Measurements from ENCODE around the gene LOXL1.

LOXL1 gene

DNA sequence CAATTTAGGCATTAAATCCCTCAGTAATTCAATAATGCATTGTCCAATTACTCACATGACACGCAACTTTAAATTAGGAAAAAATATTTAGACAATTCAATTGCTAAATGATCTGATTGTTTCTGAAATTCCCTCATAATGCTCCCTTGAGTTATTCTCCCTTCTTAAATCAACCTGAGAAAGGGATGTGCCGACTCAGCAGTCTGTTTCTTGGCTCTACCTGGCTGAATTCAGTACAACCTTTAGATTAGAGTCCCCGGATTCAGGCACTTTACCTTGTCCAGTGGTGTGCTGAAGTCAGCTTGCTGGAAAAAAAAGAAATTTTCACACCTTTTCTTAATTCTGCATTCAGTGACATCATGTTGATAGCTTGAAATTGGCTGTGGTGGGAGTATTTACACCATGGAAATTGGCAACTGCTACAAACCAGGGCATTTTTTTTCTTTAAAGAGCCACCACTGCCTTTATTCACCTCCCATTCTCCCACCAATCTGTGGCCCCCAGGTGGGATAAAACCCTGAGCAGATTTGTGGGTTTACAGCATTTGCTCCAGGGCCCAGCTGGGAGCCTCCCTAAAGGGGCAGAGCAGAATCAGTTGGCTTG lies 20.9 kb upstream of the LOXL1 start:
- H3K9me3 ChIP-seq = no peaks in the 10 kb centered on the region
- no peak for DNase-seq
- H3K4me3 ChIP-seq (ENCODE audit: low read depth, low read length) = no peak overlapping the region
- no peaks in the 10 kb centered on the region for H3K27me3 ChIP-seq
- no peaks in the 10 kb centered on the region for H3K4me1 ChIP-seq
- H3K36me3 ChIP-seq = no peaks in the 10 kb centered on the region
- TF ChIP-seq, protein P1, sequence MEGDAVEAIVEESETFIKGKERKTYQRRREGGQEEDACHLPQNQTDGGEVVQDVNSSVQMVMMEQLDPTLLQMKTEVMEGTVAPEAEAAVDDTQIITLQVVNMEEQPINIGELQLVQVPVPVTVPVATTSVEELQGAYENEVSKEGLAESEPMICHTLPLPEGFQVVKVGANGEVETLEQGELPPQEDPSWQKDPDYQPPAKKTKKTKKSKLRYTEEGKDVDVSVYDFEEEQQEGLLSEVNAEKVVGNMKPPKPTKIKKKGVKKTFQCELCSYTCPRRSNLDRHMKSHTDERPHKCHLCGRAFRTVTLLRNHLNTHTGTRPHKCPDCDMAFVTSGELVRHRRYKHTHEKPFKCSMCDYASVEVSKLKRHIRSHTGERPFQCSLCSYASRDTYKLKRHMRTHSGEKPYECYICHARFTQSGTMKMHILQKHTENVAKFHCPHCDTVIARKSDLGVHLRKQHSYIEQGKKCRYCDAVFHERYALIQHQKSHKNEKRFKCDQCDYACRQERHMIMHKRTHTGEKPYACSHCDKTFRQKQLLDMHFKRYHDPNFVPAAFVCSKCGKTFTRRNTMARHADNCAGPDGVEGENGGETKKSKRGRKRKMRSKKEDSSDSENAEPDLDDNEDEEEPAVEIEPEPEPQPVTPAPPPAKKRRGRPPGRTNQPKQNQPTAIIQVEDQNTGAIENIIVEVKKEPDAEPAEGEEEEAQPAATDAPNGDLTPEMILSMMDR (IDR thresholded peaks at IDR 0.05; ENCODE audit: low read depth, low read length) = no peak

DNA sequence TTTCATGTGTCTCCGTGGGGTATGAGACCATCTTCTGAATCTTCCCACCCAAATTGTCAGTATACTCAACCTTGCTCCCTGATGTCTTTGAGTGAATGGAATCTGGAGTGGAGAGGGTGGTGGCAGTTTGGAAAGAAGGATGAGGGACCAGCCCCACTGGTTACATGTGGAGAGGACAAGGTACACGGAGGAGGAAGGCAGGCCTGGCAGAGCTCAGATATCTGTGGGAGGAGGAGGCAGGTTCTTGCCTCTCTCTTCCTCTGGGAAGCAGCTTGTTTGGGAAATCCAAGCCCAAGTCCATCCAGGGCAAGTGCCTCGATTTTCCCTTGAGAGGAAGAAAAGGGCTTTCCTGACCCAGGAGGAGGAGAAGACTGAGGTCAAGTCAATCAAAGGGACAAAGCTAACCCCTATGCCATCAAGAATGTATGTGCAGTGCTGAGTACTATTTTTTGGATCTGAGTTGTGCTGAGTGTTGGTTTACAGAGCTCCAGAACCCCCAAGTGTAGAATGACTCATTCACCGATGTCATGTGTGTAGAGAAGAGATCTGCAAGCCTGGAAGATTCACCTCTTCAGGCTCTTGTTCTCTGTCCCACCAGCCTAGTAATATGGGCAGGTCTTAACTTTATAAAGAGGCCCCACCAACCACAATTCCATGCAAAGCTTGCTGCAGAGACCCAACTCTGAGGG lies 19.8 kb upstream of the LOXL1 start:
- DNase-seq = no peak
- no peaks in the 10 kb centered on the region for H3K9me3 ChIP-seq
- no peaks in the 10 kb centered on the region for H3K36me3 ChIP-seq
- TF ChIP-seq, protein P1 (IDR thresholded peaks at IDR 0.05; ENCODE audit: low read depth, low read length) = no peak
- H3K27me3 ChIP-seq = no peaks in the 10 kb centered on the region
- H3K4me1 ChIP-seq = no peaks in the 10 kb centered on the region
- H3K4me3 ChIP-seq (ENCODE audit: low read depth, low read length) = no peak overlapping the region

DNA sequence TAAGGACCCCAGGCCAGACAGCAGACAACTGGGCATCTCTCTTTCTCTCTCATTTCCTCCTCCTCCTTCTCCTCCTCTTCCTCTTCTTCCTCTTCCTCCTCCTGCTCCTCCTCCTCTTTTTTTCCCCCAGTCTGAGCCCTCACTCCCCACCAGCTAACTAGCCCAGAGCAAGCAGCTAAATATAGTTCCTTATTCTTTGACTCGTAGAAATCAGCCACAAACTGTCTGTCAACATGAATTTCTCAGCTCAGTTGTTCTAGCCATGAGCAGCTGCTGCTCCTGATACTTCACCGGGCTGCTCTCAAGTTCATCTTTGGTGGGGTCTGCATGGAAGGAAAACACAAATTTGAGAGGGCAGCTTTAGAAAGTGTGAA lies 19.2 kb upstream of the LOXL1 start:
- no peak for DNase-seq
- H3K4me3 ChIP-seq (ENCODE audit: low read depth, low read length) = no peak overlapping the region
- H3K4me1 ChIP-seq = no peaks in the 10 kb centered on the region
- no peaks in the 10 kb centered on the region for H3K36me3 ChIP-seq
- H3K27me3 ChIP-seq = no peaks in the 10 kb centered on the region
- no peaks in the 10 kb centered on the region for H3K9me3 ChIP-seq
- TF ChIP-seq, protein P1 (IDR thresholded peaks at IDR 0.05; ENCODE audit: low read depth, low read length) = no peak

DNA sequence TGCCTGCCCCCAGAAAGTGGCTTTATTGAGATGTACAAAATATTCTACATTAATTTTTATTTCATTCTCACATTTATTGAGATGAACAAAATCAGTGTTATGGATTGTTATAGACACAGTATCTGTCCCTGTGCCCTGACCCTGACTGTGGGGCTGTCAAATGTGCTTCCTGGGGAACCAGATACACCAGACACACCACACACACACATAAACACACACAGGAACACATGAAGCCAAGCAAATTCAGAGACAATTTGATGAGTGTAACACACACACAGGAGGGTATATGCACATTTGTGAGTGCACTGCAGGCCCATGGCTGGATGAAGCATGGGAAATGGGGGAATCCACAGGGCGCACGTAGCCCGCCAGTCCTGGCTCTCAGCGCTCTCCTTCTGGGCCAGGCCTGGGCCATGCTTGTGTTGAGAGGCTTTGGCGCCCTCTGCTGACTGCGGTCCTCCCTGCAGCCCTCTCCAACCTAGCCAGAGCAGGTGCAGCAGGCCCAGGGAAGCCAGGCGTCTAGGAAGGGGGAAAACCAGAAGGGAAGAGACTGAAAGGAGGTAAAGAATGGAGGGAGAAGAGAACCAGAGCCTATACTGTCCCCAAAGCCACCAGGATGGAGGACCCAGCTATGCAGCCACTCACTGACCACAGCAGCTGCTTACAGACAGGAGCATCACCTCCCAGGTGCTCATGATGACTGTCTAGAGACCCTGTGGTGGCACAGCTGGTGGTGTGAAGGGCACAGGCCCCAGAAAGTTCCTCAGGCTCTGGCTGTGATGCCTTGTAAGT lies 18.0 kb upstream of the LOXL1 start:
- Histone ChIP-seq H3K9me3 (no peaks in the 10 kb centered on the region), H3K4me3 (ENCODE audit: low read depth, low read length) (no peak overlapping the region), H3K4me1 (no peaks in the 10 kb centered on the region), H3K36me3 (no peaks in the 10 kb centered on the region), H3K27me3 (no peaks in the 10 kb centered on the region)
- TF ChIP-seq, protein P1 (IDR thresholded peaks at IDR 0.05; ENCODE audit: low read depth, low read length) = peak; percentile 96
- DNase-seq = peak; percentile 91

DNA sequence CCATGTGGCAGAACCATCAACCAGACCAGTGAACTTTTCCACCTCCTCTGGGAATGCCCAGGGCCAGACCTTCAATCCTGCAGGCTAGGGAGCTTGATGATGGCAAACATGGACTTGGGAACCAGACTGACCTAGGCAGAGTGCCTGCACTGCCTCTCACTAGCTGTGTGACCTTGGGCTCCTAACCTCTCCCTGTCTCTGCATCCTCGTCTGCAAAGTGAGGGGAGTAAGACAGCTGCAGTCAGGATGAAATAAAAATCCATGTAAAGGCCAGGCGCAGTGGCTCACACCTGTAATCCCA lies 17.5 kb upstream of the LOXL1 start:
- Histone ChIP-seq H3K4me1 (no peaks in the 10 kb centered on the region), H3K27me3 (no peaks in the 10 kb centered on the region), H3K36me3 (no peaks in the 10 kb centered on the region), H3K9me3 (no peaks in the 10 kb centered on the region), H3K4me3 (ENCODE audit: low read depth, low read length) (no peak overlapping the region)
- TF ChIP-seq, protein P1 (IDR thresholded peaks at IDR 0.05; ENCODE audit: low read depth, low read length) = no peak
- DNase-seq = no peak

DNA sequence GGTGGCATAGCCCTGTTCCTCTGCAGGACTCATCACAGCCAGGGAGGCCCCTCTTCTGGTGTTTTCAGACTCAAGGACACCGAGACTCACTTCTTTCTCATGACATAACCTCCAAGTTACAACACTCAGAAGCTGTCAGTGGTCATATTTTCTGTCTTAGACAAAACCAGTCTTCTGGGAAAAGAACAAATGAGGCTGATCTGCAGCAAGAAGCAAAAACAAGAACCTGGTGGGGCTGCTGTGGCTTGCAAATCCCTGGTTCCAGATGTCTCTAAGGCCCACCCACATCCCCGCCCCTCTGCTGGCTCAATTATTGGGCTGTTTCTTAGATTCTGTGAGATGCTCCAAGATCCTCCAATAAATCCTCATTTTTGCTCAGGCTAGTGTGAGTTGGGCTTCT lies 16.6 kb upstream of the LOXL1 start:
- no peak overlapping the region for H3K4me3 ChIP-seq (ENCODE audit: low read depth, low read length)
- H3K27me3 ChIP-seq = no peaks in the 10 kb centered on the region
- no peaks in the 10 kb centered on the region for H3K9me3 ChIP-seq
- no peaks in the 10 kb centered on the region for H3K4me1 ChIP-seq
- no peaks in the 10 kb centered on the region for H3K36me3 ChIP-seq
- TF ChIP-seq, protein P1 (IDR thresholded peaks at IDR 0.05; ENCODE audit: low read depth, low read length) = no peak
- no peak for DNase-seq

Measured in BE2C (cell line).